ENCODE data around the gene AUTS2. TPM values are rescaled to one million over a fixed set of nuclear protein-coding genes. Genes with fewer than 3 reads are reported as not detected.

AUTS2 gene
- total and polyA plus RNA-seq, 2 of the 8 experiments (the other 6 are each of a cell fraction or from before 2014, with no cell fraction given) = 25.9 to 101 TPM

DNA sequence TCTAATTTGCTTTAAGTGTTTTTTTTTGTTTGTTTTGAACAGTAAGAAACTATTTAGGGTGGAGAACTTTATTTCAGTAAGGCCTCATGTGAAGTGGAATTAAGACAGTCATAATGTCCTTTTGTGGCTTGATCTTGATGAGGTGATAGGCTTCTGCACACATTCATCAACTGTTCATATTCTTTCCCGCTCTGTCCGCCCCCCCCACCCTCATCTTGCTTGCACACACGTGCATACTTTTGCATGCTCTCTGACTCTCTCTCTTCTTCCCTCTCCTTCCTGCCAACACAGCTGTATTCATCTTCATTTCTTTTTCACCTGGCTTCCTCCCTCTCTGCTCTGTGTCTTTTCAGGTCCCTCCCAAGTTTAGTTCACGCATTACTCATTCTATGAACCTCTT lies 429.6 kb downstream of the AUTS2 start:
- H2BK5ac ChIP-seq (ENCODE audit: low read depth, low read length) = no peak overlapping the region
- ChIA-PET POLR2A (ENCODE audit: partially characterized antibody) (no interaction called here), CTCF (ENCODE audit: partially characterized antibody) (no interaction called here)
- no peak overlapping the region for H3K27ac ChIP-seq (ENCODE audit: low read depth, low read length)
- H2BK120ac ChIP-seq (replicated peaks; ENCODE audit: low read depth, low read length) = no peak overlapping the region
- H3K18ac ChIP-seq (ENCODE audit: extremely low read depth, low read length) = no peak overlapping the region
- no peak overlapping the region for H3K4me3 ChIP-seq (ENCODE audit: extremely low read depth in 1 of 4, insufficient read depth in 2 of 4, low read depth in 3 of 4, low read length in 4 of 4)
- peaks cover 0 to 5% (median 3%) of the 10 kb centered on the region in 4 experiments; a peak in 4 of 7 replicates for H3K4me1 ChIP-seq (replicated peaks in 1 of 4; ENCODE audit: control insufficient read depth in 3 of 4, insufficient read depth in 4 of 4, low read length in 3 of 4)
- no peak for DNase-seq (ENCODE audit: low read depth in 1 of 2, low spot score in 2 of 2)
- H3K36me3 ChIP-seq (ENCODE audit: control insufficient read depth in 2 of 4, insufficient read depth in 4 of 4, low read length in 3 of 4) = no peaks in the 10 kb centered on the region
- no peak overlapping the region for H3K56ac ChIP-seq (replicated peaks; ENCODE audit: insufficient read length, low read depth, low read length)
- WGBS, 2 experiments (ENCODE audit: extremely low coverage in 1 of 2, insufficient coverage in 1 of 2, insufficient read length in 1 of 2, insufficient replicate concordance in 2 of 2, low coverage in 1 of 2, low lambda C conversion rate in 2 of 2, missing lambda C conversion rate in 1 of 2) = 94% methylated on average over 4 of the region's 4 CpGs; no CpG with 5 or more reads in 1 of the 2 experiments
- no peak overlapping the region for H2BK20ac ChIP-seq (ENCODE audit: low read length)
- H4K8ac ChIP-seq (ENCODE audit: extremely low read depth, insufficient read depth, low read length) = no peak overlapping the region
- H3K79me2 ChIP-seq (ENCODE audit: control insufficient read depth in 1 of 2, insufficient read depth in 2 of 2, low read length in 2 of 2) = no peaks in the 10 kb centered on the region
- H2BK12ac ChIP-seq (ENCODE audit: low read depth, low read length) = no peak overlapping the region
- no peak overlapping the region for H3K23ac ChIP-seq (ENCODE audit: insufficient read length)
- no peak overlapping the region for H2AFZ ChIP-seq (ENCODE audit: low read length)
- no peak for FAIRE-seq
- H4K91ac ChIP-seq (replicated peaks; ENCODE audit: insufficient read length, low read length) = no peak overlapping the region
- no peak overlapping the region for H4K5ac ChIP-seq (ENCODE audit: insufficient read length, low read depth, low read length)
- no peak overlapping the region for H2BK15ac ChIP-seq (ENCODE audit: low read length)
- no peaks in the 10 kb centered on the region for H3K23me2 ChIP-seq (ENCODE audit: low read depth, low read length)
- H3K9ac ChIP-seq (replicated peaks in 1 of 4; ENCODE audit: extremely low read depth in 1 of 4, low read depth in 3 of 4, low read length in 3 of 4) = no peak overlapping the region
- H2AK5ac ChIP-seq (ENCODE audit: low read depth, low read length) = no peak overlapping the region
- no peak overlapping the region for H3K4me2 ChIP-seq (ENCODE audit: insufficient read depth in 1 of 2, low read depth in 2 of 2, low read length in 2 of 2)
- no peaks in the 10 kb centered on the region for H3K79me1 ChIP-seq (ENCODE audit: low read depth, low read length)
- no peaks in the 10 kb centered on the region for H4K20me1 ChIP-seq (replicated peaks in 1 of 2; ENCODE audit: control insufficient read depth in 1 of 2, insufficient read depth in 2 of 2, low read length in 2 of 2)
- no peaks in the 10 kb centered on the region for H3K9me3 ChIP-seq (ENCODE audit: insufficient read depth in 2 of 2, low read depth in 1 of 2, low read length in 1 of 2)
- H3K27me3 ChIP-seq (replicated peaks in 1 of 4; ENCODE audit: control insufficient read depth in 3 of 4, extremely low read depth in 1 of 4, insufficient read depth in 3 of 4, low read length in 3 of 4) = no peaks in the 10 kb centered on the region
- no peak overlapping the region for H3K4ac ChIP-seq (replicated peaks; ENCODE audit: insufficient read length, low read depth, low read length)
- no peak overlapping the region for H3K14ac ChIP-seq (ENCODE audit: insufficient read length)
- TF ChIP-seq PHF8 (conservative IDR thresholded peaks at IDR 0.05; ENCODE audit: low read depth, low read length) = no peak
- no peak for TF ChIP-seq EP300 (IDR thresholded peaks at IDR 0.05; ENCODE audit: borderline replicate concordance in 1 of 2, low read depth in 2 of 2, low read length in 2 of 2)
- no peak for TF ChIP-seq TAF1 (IDR thresholded peaks at IDR 0.05; ENCODE audit: low read depth, low read length)
- no peak for TF ChIP-seq TCF12 (IDR thresholded peaks at IDR 0.05; ENCODE audit: low read depth, low read length)
- no peak for TF ChIP-seq FOSL1 (IDR thresholded peaks at IDR 0.05; ENCODE audit: insufficient read depth, low read depth, low read length)
- TF ChIP-seq KDM1A (IDR thresholded peaks at IDR 0.05; ENCODE audit: borderline replicate concordance, low read length) = no peak
- TF ChIP-seq EZH2 (IDR thresholded peaks at IDR 0.05; ENCODE audit: low read depth, low read length, severe bottlenecking) = no peak
- TF ChIP-seq JUN (IDR thresholded peaks at IDR 0.05; ENCODE audit: low read depth, low read length) = no peak
- no peak for TF ChIP-seq SP4 (IDR thresholded peaks at IDR 0.05; ENCODE audit: low read length)
- no peak for TF ChIP-seq CREB1 (IDR thresholded peaks at IDR 0.05)
- no peak for TF ChIP-seq MAFK (IDR thresholded peaks at IDR 0.05; ENCODE audit: low read depth, low read length)
- TF ChIP-seq, protein P1, sequence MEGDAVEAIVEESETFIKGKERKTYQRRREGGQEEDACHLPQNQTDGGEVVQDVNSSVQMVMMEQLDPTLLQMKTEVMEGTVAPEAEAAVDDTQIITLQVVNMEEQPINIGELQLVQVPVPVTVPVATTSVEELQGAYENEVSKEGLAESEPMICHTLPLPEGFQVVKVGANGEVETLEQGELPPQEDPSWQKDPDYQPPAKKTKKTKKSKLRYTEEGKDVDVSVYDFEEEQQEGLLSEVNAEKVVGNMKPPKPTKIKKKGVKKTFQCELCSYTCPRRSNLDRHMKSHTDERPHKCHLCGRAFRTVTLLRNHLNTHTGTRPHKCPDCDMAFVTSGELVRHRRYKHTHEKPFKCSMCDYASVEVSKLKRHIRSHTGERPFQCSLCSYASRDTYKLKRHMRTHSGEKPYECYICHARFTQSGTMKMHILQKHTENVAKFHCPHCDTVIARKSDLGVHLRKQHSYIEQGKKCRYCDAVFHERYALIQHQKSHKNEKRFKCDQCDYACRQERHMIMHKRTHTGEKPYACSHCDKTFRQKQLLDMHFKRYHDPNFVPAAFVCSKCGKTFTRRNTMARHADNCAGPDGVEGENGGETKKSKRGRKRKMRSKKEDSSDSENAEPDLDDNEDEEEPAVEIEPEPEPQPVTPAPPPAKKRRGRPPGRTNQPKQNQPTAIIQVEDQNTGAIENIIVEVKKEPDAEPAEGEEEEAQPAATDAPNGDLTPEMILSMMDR (IDR thresholded peaks at IDR 0.05; ENCODE audit: control extremely low read depth in 1 of 3, insufficient read depth in 1 of 3, low read depth in 1 of 3, low read length in 3 of 3) = no peak
- no peak for TF ChIP-seq KDM4A (IDR thresholded peaks at IDR 0.05; ENCODE audit: low read depth, low read length, severe bottlenecking)
